DOHH2 (cell line): ENCODE data around the gene DLD.

Source experiments
- CTCF ChIP-seq: fragments of 200-600 bp; sonication (generic); IDR thresholded peaks from one replicate; pipeline ENCODE4 v1.5.1; 2014; ENCODE audit warnings: antibody characterized with exemption, mild to moderate bottlenecking, low read depth, low read length; ENCODE audit not compliant: poor library complexity, severe bottlenecking
- EZH2phosphoT487 ChIP-seq: fragments of 200-600 bp; sonication (generic); IDR thresholded peaks from 2 replicates; pipeline ENCODE4 v1.6.1; 2017; ENCODE audit warnings: borderline replicate concordance, mild to moderate bottlenecking, antibody characterized with exemption, low read length, moderate library complexity, mixed read lengths

- no peak for TF ChIP-seq CTCF
- no peak for TF ChIP-seq EZH2phosphoT487
Observed at GRCh38 chr7:107889992-107890391, 991 bp upstream of the DLD start.
